ENCODE data around the gene ATP9B.

Gene ATP9B

GRCh38 chr18:79068937-79069716 is at the start of gene ATP9B:
TSS of gene ATP9B (plus strand) at chr18:79069394. CDS start at chr18:79069411, 17 bp downstream.
- peak; percentile 68 for DNase-seq (ENCODE audit: low read depth)

- DNase-seq (ENCODE audit: low read depth), result no peak
Measured at GRCh38 chr18:79019881-79020280, 49.3 kb upstream of the ATP9B start.

- DNase-seq (ENCODE audit: low read depth), result no peak
Measured at GRCh38 chr18:79022603-79023002, 46.6 kb upstream of the ATP9B start.

GRCh38 chr18:79026491-79026890 is 42.7 kb upstream of the ATP9B start:
- DNase-seq (ENCODE audit: low read depth), result no peak

- no peak for DNase-seq (ENCODE audit: low read depth)
Measured at GRCh38 chr18:79030680-79031079, 38.5 kb upstream of the ATP9B start.

- no peak for DNase-seq (ENCODE audit: low read depth)
Measured at GRCh38 chr18:79042276-79042675, 26.9 kb upstream of the ATP9B start.

GRCh38 chr18:79043288-79043687 is 25.9 kb upstream of the ATP9B start:
- DNase-seq (ENCODE audit: low read depth), result no peak

GRCh38 chr18:79046522-79046921 is 22.7 kb upstream of the ATP9B start:
- DNase-seq (ENCODE audit: low read depth), result no peak

GRCh38 chr18:79047556-79048244 is 21.5 kb upstream of the ATP9B start:
- no peak for DNase-seq (ENCODE audit: low read depth)

GRCh38 chr18:79048245-79048632 is 21.0 kb upstream of the ATP9B start:
- DNase-seq (ENCODE audit: low read depth), result no peak

- DNase-seq (ENCODE audit: low read depth), result no peak
Measured at GRCh38 chr18:79049506-79049905, 19.7 kb upstream of the ATP9B start.

- DNase-seq (ENCODE audit: low read depth), result no peak
Measured at GRCh38 chr18:79050005-79050404, 19.2 kb upstream of the ATP9B start.

GRCh38 chr18:79056827-79057367 is 12.3 kb upstream of the ATP9B start:
- no peak for DNase-seq (ENCODE audit: low read depth)

- no peak for DNase-seq (ENCODE audit: low read depth)
Measured at GRCh38 chr18:79058007-79058406, 11.2 kb upstream of the ATP9B start.

GRCh38 chr18:79062806-79063205 is 6.4 kb upstream of the ATP9B start:
- DNase-seq (ENCODE audit: low read depth), result no peak

- DNase-seq (ENCODE audit: low read depth), result no peak
Measured at GRCh38 chr18:79064228-79064627, 5.0 kb upstream of the ATP9B start.

GRCh38 chr18:79065802-79066201 is 3.4 kb upstream of the ATP9B start:
- no peak for DNase-seq (ENCODE audit: low read depth)

- no peak for DNase-seq (ENCODE audit: low read depth)
Measured at GRCh38 chr18:79067611-79068010, 1.6 kb upstream of the ATP9B start.

GRCh38 chr18:79068341-79068936 is 755 bp upstream of the ATP9B start:
- DNase-seq (ENCODE audit: low read depth), result no peak

GRCh38 chr18:79069717-79070151 is 540 bp downstream of the ATP9B start:
- no peak for DNase-seq (ENCODE audit: low read depth)

GRCh38 chr18:79070486-79070885 is 1.3 kb downstream of the ATP9B start:
- DNase-seq (ENCODE audit: low read depth), result no peak

- DNase-seq (ENCODE audit: low read depth), result no peak
Measured at GRCh38 chr18:79071037-79071436, 1.8 kb downstream of the ATP9B start.
